ENCODE results near the gene NCL. TPM values are rescaled to one million over a fixed set of nuclear protein-coding genes. Genes with fewer than 3 reads are reported as not detected.
A peak's percentile ranks its signal among the peaks of the same experiment; 100 is the strongest.

NCL gene
- total and polyA plus RNA-seq, 2 of the 13 experiments (the other 11 are each of a cell fraction or from before 2014, with no cell fraction given) = 105 to 779 TPM

- TF ChIP-seq, protein P1, sequence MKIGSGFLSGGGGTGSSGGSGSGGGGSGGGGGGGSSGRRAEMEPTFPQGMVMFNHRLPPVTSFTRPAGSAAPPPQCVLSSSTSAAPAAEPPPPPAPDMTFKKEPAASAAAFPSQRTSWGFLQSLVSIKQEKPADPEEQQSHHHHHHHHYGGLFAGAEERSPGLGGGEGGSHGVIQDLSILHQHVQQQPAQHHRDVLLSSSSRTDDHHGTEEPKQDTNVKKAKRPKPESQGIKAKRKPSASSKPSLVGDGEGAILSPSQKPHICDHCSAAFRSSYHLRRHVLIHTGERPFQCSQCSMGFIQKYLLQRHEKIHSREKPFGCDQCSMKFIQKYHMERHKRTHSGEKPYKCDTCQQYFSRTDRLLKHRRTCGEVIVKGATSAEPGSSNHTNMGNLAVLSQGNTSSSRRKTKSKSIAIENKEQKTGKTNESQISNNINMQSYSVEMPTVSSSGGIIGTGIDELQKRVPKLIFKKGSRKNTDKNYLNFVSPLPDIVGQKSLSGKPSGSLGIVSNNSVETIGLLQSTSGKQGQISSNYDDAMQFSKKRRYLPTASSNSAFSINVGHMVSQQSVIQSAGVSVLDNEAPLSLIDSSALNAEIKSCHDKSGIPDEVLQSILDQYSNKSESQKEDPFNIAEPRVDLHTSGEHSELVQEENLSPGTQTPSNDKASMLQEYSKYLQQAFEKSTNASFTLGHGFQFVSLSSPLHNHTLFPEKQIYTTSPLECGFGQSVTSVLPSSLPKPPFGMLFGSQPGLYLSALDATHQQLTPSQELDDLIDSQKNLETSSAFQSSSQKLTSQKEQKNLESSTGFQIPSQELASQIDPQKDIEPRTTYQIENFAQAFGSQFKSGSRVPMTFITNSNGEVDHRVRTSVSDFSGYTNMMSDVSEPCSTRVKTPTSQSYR (CRISPR knock-in tag; IDR thresholded peaks at IDR 0.05; ENCODE audit: borderline replicate concordance) = no peak
- TF ChIP-seq TFDP1 (CRISPR knock-in tag; IDR thresholded peaks at IDR 0.05; ENCODE audit: borderline replicate concordance) (peak; percentile 63; the same call in 1 of the 2 replicates), ZNF3 (CRISPR knock-in tag; IDR thresholded peaks at IDR 0.05) (no peak), ZNF12 (CRISPR knock-in tag; IDR thresholded peaks at IDR 0.05) (no peak), PHF20 (CRISPR knock-in tag; IDR thresholded peaks at IDR 0.05) (0 out of 2 replicates have a peak, but pooled peaks have one; percentile 16), ISX (CRISPR knock-in tag; conservative IDR thresholded peaks at IDR 0.05) (no peak; the same call in 1 of the 2 replicates), TCF7L2 (IDR thresholded peaks at IDR 0.05; ENCODE audit: low read depth, low read length) (no peak), ZNF792 (CRISPR knock-in tag; IDR thresholded peaks at IDR 0.05) (no peak), HBP1 (CRISPR knock-in tag; IDR thresholded peaks at IDR 0.05; ENCODE audit: low read depth) (no peak), BHLHE40 (IDR thresholded peaks at IDR 0.05; ENCODE audit: low read length) (no peak), KLF11 (CRISPR knock-in tag; IDR thresholded peaks at IDR 0.05) (no peak), ZNF704 (CRISPR knock-in tag; IDR thresholded peaks at IDR 0.05; ENCODE audit: borderline replicate concordance) (no peak), ZNF746 (CRISPR knock-in tag; IDR thresholded peaks at IDR 0.05) (0 out of 2 replicates have a peak, but pooled peaks have one; percentile 51), AGO1 (IDR thresholded peaks at IDR 0.05; ENCODE audit: low read depth, low read length, poor library complexity, severe bottlenecking) (peak; percentile 37), NR2F6 (IDR thresholded peaks at IDR 0.05) (no peak), NR2F6 (CRISPR knock-in tag; IDR thresholded peaks at IDR 0.05) (no peak), NFATC3 (CRISPR knock-in tag; IDR thresholded peaks at IDR 0.05) (no peak), MYNN (CRISPR knock-in tag; IDR thresholded peaks at IDR 0.05; ENCODE audit: low read depth) (no peak), HDAC2 (CRISPR knock-in tag; IDR thresholded peaks at IDR 0.05) (no peak), ZNF720 (CRISPR knock-in tag; IDR thresholded peaks at IDR 0.05) (no peak), ZFYVE20 (CRISPR knock-in tag; IDR thresholded peaks at IDR 0.05; ENCODE audit: borderline replicate concordance, low read depth) (no peak), ZFP36L2 (CRISPR knock-in tag; IDR thresholded peaks at IDR 0.05) (no peak)
These were observed 45.3 kb downstream of the NCL start (continued) for GRCh38 chr2:231418820-231419640.

All from HepG2 (cell line).